ENCODE results near the gene ADARB1.

Gene ADARB1

GRCh38 chr21:45055861-45056260 is 18.5 kb upstream of the ADARB1 start:
- FAIRE-seq: no peak

GRCh38 chr21:45056296-45056904 is 18.0 kb upstream of the ADARB1 start:
- no peak for FAIRE-seq

DNA sequence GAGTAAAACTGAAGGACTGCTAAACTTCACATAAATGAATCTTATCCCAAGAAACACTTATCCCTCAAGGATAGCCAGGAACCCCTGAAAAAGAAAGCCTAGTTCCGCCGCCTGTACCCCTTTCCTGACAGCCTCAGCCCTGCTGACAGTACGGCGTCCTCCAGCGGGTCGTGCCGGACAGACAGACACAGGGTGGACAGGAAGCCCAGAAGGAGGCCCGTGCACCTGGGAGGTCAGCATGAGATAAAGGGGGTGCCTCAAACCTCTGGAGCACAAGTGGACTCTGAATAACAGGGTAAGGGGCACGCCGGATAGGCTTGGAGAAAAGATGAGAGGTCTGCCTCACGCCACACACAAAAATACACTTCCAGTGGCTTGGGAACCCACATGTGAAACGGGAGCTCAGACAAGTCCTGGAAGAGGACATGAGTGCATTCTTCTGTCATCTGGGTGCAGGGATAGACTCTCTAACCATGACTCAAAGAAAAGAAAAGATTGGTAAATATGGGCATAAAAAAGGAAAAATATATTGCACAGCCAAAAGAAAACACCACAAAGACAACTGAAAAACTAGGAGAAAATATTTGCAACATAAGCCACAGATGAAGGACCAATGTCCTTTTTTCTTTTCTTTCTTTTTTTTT is 17.3 kb upstream of the ADARB1 start:
- FAIRE-seq: no peak

DNA sequence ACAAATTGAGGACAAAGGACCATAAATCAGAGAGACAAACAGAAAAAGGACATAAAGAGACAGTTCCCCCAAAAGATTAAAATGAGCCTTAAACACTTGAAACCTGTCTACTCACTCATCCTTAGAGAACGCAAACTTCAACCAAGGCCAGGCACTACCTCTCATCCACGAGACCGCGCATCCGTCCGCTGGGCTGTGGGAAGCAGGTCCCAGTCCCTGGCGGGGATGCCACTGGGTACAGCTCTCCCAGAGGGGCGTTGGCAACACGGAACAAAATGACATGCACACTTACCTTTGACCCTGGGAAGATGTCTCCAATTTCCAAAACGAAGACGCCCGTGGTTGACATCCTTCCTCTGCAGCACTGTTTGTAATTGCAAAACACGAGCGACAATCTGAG is 16.5 kb upstream of the ADARB1 start:
- FAIRE-seq: no peak

DNA sequence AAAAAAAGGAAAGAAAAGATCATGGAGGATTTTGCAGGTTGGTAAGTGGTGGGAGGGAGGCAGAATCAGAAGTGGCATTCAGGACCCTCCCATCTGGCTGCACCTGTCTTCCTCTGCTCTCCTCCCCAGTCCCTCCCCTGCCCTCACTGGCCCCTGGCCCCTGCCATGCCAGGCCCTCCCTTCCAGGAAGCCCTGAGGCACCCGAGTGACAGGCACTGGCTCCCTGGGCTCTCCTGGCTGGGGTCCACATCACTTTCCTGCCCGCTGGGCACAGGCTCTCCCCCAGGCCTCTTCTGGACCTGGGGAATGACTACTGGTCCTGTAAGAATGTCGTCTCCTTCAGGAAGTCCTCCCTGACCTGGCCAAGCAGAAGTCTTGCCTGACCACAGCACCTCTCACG is 15.3 kb upstream of the ADARB1 start:
- no peak for FAIRE-seq

DNA sequence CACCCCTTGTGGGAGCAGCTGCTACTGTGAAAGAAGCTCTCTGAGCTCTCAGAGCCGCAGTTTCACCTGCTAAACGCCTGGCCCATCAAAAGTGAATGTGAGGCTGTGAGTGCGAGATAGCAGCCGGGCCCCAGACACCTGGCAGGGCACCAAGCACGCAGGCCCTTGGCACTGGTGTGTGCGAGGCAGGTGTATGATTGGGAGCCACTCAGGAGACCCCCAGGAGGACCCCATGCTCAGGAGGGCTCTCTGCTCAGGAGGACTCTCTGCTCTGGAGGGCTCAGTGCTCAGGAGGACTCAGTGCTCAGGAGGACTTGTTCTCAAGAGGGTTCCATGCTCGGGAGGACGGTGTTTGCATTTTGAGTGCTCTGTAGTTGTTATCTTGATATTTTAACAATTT is 14.3 kb upstream of the ADARB1 start:
- no peak for FAIRE-seq

DNA sequence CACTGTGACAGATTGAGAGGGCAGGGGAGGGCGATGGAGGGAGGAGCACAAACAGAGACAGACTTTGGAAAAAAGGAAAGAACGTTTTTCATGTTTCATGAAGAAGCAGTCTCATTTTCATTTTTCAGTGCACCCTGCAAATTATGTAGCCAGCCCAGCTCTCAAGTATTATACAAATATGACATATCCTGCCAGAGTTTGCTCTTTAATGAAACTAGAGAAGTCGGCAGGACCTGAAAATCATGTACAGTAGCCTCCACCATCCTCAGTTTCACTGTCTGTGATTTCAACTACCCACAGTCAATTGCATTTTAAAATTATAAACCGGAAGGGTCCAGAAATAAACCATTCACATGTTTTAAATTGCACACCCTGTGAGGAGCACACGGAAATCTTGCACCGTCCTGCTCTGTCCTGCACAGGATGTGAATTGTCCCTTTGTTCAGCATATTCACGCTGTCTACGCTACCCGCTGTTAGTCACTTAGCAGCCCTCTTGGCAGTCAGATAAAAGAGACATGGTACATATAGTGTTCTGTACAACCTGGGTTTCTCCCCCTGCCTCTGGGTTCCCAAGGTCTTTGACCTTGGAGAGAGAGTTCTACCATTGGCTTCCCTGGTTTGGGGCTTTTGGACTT is 13.6 kb upstream of the ADARB1 start:
- no peak for FAIRE-seq

DNA sequence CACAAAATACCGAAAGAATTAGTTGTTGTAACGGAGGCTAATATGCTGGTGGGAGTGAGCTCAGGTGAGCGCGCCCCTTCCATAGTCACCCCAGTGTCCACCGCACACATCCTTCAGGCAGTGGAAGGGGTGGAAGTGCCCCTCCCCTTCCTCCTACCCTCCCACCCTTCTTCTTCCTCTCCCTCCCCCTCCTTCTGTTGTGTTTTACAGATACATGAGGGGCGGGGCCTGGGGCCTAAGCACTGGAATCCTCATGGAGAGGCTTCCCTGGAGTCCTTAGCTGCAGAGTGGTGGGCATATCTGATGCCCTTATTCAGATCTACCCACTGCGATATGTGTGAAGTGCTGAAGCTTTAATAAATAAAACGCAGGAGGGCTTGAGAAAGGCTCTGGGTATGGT is 10.3 kb upstream of the ADARB1 start:
- no peak for FAIRE-seq

DNA sequence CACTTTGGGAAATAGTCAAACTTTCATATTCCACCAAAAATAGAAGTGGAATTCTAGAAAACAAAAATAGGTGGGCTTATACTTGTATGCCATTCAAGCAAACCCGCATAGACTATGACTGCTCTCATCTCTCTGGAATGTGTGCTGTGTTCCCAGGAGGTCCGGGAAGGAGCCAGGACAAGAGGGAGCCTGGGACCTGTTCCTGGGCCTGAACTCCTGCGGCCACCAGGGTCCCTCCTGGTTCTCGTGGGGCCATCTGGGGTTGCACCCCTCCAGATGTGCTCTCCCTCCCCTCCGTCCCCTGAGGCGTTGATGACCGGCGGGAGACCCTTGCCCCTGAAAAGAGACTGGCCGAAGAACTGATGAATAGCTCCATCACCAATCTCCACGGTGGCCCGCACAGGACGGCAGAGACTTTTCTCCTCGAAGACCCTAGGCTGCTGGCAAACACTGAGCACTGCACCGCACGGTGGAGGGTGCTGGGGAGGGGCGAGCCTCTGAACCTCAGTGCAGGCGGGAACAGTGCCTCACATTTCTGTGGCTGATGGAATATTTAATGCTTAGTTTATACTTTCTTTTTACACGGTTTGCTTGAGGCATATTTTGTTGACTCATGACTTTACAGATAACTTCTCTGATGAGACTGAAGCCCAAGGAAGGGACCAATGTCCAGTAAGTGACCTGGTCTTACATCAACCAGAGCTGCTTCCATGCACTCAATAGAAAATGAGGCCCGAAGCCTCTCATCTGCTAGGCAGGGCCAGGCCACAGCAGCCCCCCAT is 9.6 kb upstream of the ADARB1 start:
- FAIRE-seq: no peak

GRCh38 chr21:45067462-45068285 is 6.7 kb upstream of the ADARB1 start:
- no peak for FAIRE-seq

GRCh38 chr21:45069085-45069484 is 5.3 kb upstream of the ADARB1 start:
- no peak for FAIRE-seq

- FAIRE-seq: no peak
These were observed 4.7 kb upstream of the ADARB1 start for GRCh38 chr21:45069711-45070110.

DNA sequence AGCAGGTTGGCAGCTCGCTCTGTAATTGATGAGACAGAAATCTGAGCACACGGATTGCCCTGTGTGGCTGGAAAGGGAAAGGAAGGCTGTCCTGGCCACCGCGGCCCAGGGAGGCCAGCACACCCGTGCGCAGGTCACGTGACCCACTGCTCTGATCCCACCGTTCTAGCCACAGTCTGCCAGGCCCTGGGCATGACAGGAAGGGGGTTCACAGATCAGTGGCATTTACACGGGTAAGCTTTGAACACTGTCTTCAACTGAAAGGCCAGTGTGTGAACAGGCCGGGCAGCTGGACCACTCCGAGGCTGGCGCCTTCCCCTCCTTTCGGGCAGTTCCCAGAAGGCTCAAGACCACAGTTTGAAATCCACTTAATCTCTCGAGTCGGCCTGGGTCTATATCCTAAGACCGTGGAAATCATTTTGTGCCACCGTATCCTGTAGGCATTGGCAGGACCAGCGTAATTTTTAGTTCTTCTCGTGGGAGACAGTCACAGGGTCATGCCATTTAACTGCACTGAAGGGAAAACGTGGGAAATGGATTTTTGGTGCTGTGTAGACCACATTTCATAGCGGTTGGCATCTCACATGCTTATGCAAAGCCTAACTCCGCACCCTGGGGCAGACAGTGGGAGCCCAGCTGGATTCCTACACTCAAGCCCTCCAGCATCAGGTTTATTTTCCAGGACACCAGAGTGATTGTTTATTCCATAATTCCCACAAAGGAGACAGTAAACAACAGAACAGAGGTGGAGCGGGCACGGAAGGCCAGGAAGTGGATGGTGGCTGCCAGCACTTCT is 3.1 kb upstream of the ADARB1 start:
- FAIRE-seq: no peak

DNA sequence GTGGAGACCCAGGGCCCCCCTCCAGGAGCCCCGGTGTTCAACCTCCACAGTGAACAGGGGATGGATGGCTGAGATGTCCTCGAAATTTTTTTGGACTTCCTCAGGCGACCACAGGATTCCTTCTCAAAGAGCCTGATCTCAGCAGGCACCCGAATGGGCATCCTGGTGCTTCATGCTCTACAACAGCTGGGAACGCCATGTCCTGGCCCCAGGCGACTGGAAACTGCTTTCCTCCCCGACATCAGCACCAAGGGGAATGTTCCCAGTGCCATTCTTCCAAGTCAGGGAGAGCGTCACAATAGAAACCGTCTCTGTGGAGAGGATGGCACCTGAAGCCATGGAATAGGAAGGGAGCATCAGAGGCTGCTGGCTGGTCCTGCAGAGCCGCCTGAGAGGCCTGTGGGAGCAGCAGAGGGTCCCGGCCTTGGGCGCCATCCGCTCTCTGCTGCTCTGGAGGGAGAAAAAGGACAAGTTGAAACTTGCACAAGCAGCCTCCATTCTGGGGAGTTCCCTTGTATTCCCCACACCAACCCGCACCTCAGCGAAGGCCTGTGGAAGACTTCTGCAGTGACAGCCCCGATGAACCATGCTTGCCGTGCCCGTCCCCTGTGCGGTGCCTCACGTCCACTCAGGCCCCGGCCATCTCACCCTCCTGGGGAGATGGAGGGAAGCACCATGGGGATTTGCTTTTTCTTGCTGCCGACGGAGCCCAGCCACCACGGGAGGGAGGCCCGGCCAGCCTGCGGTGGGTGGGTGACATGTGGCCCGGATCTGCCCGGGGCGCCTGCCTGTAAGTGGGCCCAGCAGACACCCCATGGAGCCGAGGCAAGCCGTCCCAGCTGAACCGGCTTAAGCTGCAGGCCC is 2.3 kb upstream of the ADARB1 start:
- FAIRE-seq: no peak

GRCh38 chr21:45072738-45073300 is 1.6 kb upstream of the ADARB1 start:
- FAIRE-seq: no peak

DNA sequence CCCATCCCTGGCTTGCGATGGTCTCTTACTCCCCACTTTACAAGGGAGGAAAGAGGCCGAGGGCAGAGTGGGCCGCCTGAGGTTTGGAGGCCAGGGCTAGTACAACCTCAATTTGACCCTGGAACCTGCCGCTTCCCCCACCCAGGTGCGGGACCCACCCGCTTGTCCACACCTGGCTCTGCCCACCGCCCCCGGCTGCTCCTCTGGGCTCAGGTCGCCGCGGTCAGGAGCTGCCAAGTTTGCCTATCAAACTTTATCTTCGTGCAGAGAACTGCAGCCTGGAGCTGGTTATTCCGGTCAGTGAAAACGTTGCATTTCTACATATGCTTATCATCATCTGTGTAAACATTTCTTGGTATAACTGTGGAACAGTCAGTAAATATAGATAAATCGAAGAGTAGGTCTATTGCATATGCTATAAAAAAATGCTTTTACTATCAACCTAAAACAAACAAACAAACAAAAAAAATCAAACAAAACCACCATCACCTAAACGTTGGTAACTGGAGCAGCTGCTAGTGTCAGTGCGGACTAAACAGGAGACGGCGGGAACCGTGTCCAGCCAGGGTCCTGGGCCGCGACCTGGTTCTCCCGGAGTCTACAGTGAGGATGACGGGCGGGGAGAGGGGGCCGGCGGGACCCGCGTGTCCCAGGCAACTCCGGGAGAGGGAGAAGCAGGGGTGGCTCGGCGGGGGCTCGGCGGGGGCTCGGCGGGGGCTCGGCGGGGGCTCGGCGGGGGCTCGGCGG is 906 bp upstream of the ADARB1 start:
- no peak for FAIRE-seq

DNA sequence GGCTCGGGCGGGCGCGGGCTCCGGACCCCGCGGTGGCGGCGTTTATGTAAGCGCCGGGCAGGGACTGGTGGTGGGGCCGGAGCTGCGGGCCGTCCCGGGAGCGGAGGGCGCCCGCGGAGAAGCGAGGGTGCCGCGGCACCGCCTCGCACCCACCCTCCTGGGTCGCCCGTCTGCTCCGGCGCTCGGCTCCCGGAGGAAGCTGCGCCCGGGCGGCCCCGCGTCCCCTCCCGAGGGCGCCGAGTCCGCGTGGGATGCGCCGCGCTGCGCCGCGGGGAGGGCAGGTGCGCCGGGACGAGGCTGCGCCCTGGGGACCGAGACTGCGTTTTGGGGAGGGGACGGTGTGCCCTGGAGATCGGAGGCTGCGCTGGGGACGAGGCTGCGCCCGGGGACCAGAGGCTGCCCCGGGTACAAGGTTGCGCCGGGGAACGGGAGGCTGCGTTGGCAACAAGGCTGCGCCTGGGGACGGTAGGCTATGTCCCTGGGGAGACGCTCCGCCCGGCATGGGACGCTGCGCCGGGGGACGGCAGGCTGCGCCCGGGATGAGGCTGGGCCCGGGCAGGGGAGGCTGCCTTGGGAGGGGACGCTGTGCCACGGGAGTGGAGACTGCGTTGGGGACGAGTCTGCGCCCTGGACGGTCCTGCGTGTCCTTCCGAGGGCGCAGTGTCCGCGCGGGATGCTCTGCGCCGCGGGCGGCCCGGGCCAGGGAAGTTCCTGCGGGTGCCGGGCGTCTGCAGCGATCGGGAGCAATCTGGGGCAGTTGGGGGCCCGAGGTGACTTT is 627 bp downstream of the ADARB1 start:
- no peak for FAIRE-seq

DNA sequence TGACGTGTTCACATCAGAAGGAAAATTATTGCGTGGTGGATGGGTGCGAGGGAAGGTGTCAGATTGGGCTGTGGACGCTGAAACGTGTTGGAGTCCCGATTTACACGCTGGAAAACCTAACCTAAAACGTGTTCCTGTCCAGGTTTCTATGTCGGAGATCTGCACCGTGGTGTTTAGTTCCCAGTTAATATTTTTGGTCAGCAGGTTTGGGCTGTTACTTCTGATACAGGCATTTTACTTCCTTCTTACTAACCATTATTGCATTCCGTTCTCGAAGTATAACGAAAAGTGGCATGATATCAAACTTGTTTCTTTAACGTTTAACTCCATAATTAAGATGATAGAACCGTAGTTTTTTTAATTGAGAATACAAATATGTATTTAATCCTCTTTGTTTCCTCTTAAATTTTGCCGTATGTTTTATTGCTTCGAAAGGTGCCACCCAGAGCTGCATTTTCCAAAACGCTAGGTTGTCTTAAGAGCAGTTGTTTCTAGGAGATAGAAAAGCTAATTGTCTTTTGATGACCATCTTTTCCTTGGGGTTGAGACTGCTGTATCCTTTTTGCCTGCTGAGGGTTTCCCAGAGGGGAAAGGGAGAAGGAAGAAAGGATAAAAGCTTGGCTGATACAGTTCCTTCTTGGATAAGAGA is 1.3 kb downstream of the ADARB1 start:
- no peak for FAIRE-seq
